Measurements from ENCODE around the gene AKAP13.

DNA sequence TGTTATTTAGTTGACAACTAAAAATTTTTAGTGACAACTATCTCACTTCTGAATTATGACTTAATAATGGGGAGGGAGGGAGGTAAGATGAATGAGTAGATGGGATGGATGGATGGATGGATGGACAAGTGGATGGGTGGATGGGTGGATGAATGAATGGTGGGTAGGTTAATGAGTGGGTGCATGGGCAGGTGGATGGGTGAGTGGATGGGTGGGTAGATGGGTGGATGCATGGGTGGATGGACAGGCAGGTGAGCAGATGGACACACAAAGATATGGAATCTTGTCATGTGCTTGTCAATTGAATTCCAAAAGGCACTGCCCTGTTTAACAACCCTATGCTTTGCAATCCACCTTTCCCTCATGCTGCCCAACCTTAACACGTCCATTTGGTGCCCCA is 372.9 kb downstream of the AKAP13 start:
- no peak for TF ChIP-seq EZH2 (IDR thresholded peaks at IDR 0.05; ENCODE audit: borderline replicate concordance, insufficient read depth, low read depth, low read length, poor library complexity, severe bottlenecking)
- TF ChIP-seq, protein P1, sequence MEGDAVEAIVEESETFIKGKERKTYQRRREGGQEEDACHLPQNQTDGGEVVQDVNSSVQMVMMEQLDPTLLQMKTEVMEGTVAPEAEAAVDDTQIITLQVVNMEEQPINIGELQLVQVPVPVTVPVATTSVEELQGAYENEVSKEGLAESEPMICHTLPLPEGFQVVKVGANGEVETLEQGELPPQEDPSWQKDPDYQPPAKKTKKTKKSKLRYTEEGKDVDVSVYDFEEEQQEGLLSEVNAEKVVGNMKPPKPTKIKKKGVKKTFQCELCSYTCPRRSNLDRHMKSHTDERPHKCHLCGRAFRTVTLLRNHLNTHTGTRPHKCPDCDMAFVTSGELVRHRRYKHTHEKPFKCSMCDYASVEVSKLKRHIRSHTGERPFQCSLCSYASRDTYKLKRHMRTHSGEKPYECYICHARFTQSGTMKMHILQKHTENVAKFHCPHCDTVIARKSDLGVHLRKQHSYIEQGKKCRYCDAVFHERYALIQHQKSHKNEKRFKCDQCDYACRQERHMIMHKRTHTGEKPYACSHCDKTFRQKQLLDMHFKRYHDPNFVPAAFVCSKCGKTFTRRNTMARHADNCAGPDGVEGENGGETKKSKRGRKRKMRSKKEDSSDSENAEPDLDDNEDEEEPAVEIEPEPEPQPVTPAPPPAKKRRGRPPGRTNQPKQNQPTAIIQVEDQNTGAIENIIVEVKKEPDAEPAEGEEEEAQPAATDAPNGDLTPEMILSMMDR (IDR thresholded peaks at IDR 0.05): no peak

All from B cell (primary cell).